B cell (primary cell): Measurements from ENCODE around the gene ZNF79. TPM values are rescaled to one million over a fixed set of nuclear protein-coding genes. Genes with fewer than 3 reads are reported as not detected.
A peak's percentile ranks its signal among the peaks of the same experiment; 100 is the strongest.

Source experiments
- ATAC-seq: fragments of 200-7000 bp; cut with Tn5 transposase; one replicate; pipeline ENCODE4 v1.10.0; 2021; ENCODE audit warnings: low read depth, mild to moderate bottlenecking, moderate number of reproducible peaks, moderate library complexity
- CTCF ChIA-PET: fragments of 350-600 bp; sonication (Branson Sonifier 250); formaldehyde crosslinking; loops from one replicate; lab custom pipeline; 2021; ENCODE audit warnings: antibody characterized with exemption, inconsistent platforms; lab: Charles Lee
- POLR2A ChIA-PET: fragments of 350-600 bp; sonication (Branson Sonifier 250); formaldehyde crosslinking; loops from one replicate; lab custom pipeline; 2021; ENCODE audit warnings: antibody characterized with exemption; lab: Charles Lee
- DNase-seq: peaks from one replicate; pipeline ENCODE4 v3.0.0; 2013
- H2AFZ ChIP-seq: 2 replicates; pipeline ENCODE4 v1.6.1; 2012; ENCODE audit warnings: mild to moderate bottlenecking, low read depth, low read length; ENCODE audit not compliant: insufficient read depth, poor library complexity, severe bottlenecking
- H3K27ac ChIP-seq, 2 donors: 1 replicate in 1 of 2; 2 replicates in 1 of 2; pipeline ENCODE4 v1.5.1; 2012 to 2013; ENCODE audit warnings: low read length in 2 of 2, mild to moderate bottlenecking in 2 of 2, moderate library complexity in 1 of 2
- H3K27me3 ChIP-seq, 4 experiments: fragments of 200-600 bp in 1 of 4; sonication (generic) in 1 of 4; replicated peaks in 1 of 4; 1 replicate in 2 of 4; 2 replicates in 2 of 4; pipeline versions ENCODE4 v1.6.1 to v1.7.0; 2013 to 2016; ENCODE audit warnings: low read length in 3 of 4, mild to moderate bottlenecking in 2 of 4, mixed read lengths in 1 of 4, moderate library complexity in 1 of 4; ENCODE audit not compliant: insufficient read depth in 4 of 4, control insufficient read depth in 3 of 4; ENCODE audit errors: control extremely low read depth in 1 of 4
- H3K36me3 ChIP-seq, 2 experiments: replicated peaks in 1 of 2; 1 replicate in 1 of 2; 2 replicates in 1 of 2; pipeline versions ENCODE4 v1.6.1 to v1.7.1; 2013; ENCODE audit warnings: low read length in 1 of 2; ENCODE audit not compliant: insufficient read depth in 2 of 2, control insufficient read depth in 1 of 2; ENCODE audit errors: control extremely low read depth in 1 of 2, extremely low read depth in 1 of 2
- H3K4me1 ChIP-seq, 2 donors: fragments of 200-600 bp in 1 of 2; sonication (generic) in 1 of 2; 1 replicate in 1 of 2; 2 replicates in 1 of 2; pipeline versions ENCODE4 v1.5.1 to v1.6.1; 2013 to 2017; ENCODE audit warnings: low read length in 2 of 2; ENCODE audit not compliant: control insufficient read depth in 2 of 2, insufficient read depth in 2 of 2
- H3K4me2 ChIP-seq: replicated peaks from 2 replicates; pipeline ENCODE3; 2012; ENCODE audit warnings: mild to moderate bottlenecking, low read depth, low read length; ENCODE audit not compliant: poor library complexity, severe bottlenecking
- H3K4me3 ChIP-seq, 5 experiments: fragments of 200-600 bp in 1 of 5; sonication (generic) in 1 of 5; 1 replicate in 3 of 5; 2 replicates in 2 of 5; pipeline versions ENCODE4 v1.5.1 to v1.7.0; 2011 to 2016; ENCODE audit warnings: low read length in 4 of 5, mild to moderate bottlenecking in 4 of 5, low read depth in 2 of 5, control low read depth in 1 of 5, moderate library complexity in 1 of 5; ENCODE audit not compliant: insufficient read depth in 1 of 5; ENCODE audit errors: control extremely low read depth in 1 of 5, extremely low read depth in 1 of 5
- H3K79me2 ChIP-seq: fragments of 200-600 bp; sonication (generic); one replicate; pipeline ENCODE4 v1.6.0; 2016; ENCODE audit warnings: low read length; ENCODE audit not compliant: control insufficient read depth, insufficient read depth
- H3K9ac ChIP-seq: fragments of 200-600 bp; sonication (generic); 2 replicates; pipeline ENCODE4 v1.6.1; 2017; ENCODE audit warnings: mild to moderate bottlenecking, low read length, moderate library complexity
- H3K9me3 ChIP-seq, 3 donors: one replicate each; pipeline versions ENCODE4 v1.6.1 to v1.7.1; 2013; ENCODE audit warnings: low read length in 2 of 3; ENCODE audit not compliant: control insufficient read depth in 2 of 3, insufficient read depth in 1 of 3; ENCODE audit errors: control extremely low read depth in 1 of 3
- H4K20me1 ChIP-seq: 2 replicates; pipeline ENCODE4 v1.6.0; 2012; ENCODE audit warnings: mild to moderate bottlenecking, low read length; ENCODE audit not compliant: insufficient read depth, control insufficient read depth, poor library complexity, severe bottlenecking
- H3K27ac Mint-ChIP-seq: one replicate; pipeline ENCODE4 v1.8.0; 2021; ENCODE audit warnings: mixed read lengths
- H3K27me3 Mint-ChIP-seq: one replicate; pipeline ENCODE4 v1.8.0; 2021; ENCODE audit warnings: mixed read lengths
- H3K4me1 Mint-ChIP-seq: one replicate; pipeline ENCODE4 v1.8.0; 2021; ENCODE audit warnings: mixed read lengths
- H3K4me3 Mint-ChIP-seq: one replicate; pipeline ENCODE4 v1.8.0; 2021; ENCODE audit warnings: mixed read lengths
- H3K9me3 Mint-ChIP-seq: one replicate; pipeline ENCODE4 v1.8.0; 2022; ENCODE audit warnings: mixed read lengths; ENCODE audit not compliant: insufficient read depth
- EZH2 ChIP-seq: IDR thresholded peaks from 2 replicates; pipeline ENCODE4 v1.6.1; 2012; ENCODE audit warnings: borderline replicate concordance, low read depth, mild to moderate bottlenecking, moderate library complexity, low read length; ENCODE audit not compliant: insufficient read depth, poor library complexity, severe bottlenecking
- WGBS: methylation state at CpG from one replicate; pipeline ENCODE4 v1.1.5; 2013; ENCODE audit warnings: missing lambda C conversion rate; ENCODE audit not compliant: insufficient coverage; 5-methylcytosine and 5-hydroxymethylcytosine counted together
- intact Hi-C: fragments of 100-400 bp; cut with micrococcal nuclease; formaldehyde crosslinking; loops from one replicate; pipeline ENCODE4 v1.10.0; 2022
- polyA plus RNA-seq: library from polyadenylated mRNA; depleted of rRNA; stranded (reverse); fragments of >200 nt; gene quantifications from 2 replicates; pipeline ENCODE4 v1.2.3, GENCODE V29; 2012
- total RNA-seq, 2 donors: library from RNA; stranded (reverse); fragments of 120-200 nt in 1 of 2; gene quantifications; 1 replicate in 1 of 2; 2 replicates in 1 of 2; pipeline versions ENCODE4 v1.2.3 to v1.2.4, GENCODE V29; 2013 to 2022
- TF ChIP-seq, protein P1 (sequence below): fragments of 200-600 bp; IDR thresholded peaks from one replicate; pipeline ENCODE4 v1.8.0; 2022; ENCODE audit warnings: antibody characterized with exemption, mild to moderate bottlenecking

The ZNF79 gene
- total and polyA plus RNA-seq, 2 donors (not counting 1 experiment from before 2014, with no cell fraction given): 4.8 to 16.1 TPM

DNA sequence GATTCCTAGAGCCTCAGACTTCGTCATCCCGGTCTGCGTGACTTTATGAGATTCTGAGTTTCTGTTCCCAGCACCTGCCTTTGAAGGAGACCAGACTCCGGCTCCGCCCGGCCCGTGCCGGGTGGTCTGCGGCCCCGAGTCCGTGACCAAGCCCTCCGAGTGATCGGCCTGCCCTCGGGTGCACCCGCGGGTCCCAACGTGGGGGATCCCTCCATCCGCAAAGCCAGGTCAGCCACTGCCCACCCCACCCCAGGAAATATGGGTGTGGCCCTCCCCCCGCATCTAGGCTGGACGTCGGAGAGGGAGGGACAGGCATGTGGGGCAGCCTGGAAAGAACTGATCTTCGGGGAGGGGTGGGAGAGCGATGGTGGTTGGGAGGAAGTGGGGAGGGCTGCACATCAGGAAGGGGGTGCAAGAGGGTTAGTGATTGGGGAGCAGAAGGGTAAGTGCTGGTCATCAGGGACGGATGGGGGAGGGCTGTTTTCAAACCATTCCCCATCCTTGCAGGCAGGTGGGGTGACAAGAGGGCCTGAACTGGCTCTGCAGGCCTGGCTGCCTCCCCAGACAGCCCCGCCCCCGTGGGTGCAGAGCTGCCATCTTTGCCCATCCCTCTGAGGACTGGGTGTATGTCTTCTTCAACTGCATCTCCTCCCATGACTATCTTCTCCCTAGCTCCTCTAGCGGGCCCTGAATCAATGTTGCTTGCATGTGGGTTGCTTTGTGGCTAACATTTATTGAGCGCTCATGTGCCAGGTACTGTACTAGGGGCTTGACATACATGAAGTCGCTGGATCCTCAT, 27.9 kb downstream of the ZNF79 start:
- peaks cover 21% of the 10 kb centered on the region for H3K79me2 ChIP-seq
- Mint-ChIP-seq H3K27ac (peak overlapping the region; percentile 98), H3K27me3 (no peaks in the 10 kb centered on the region), H3K4me3 (peak overlapping the region; percentile 97), H3K9me3 (no peaks in the 10 kb centered on the region), H3K4me1 (peaks cover 57% of the 10 kb centered on the region)
- TF ChIP-seq, protein P1, sequence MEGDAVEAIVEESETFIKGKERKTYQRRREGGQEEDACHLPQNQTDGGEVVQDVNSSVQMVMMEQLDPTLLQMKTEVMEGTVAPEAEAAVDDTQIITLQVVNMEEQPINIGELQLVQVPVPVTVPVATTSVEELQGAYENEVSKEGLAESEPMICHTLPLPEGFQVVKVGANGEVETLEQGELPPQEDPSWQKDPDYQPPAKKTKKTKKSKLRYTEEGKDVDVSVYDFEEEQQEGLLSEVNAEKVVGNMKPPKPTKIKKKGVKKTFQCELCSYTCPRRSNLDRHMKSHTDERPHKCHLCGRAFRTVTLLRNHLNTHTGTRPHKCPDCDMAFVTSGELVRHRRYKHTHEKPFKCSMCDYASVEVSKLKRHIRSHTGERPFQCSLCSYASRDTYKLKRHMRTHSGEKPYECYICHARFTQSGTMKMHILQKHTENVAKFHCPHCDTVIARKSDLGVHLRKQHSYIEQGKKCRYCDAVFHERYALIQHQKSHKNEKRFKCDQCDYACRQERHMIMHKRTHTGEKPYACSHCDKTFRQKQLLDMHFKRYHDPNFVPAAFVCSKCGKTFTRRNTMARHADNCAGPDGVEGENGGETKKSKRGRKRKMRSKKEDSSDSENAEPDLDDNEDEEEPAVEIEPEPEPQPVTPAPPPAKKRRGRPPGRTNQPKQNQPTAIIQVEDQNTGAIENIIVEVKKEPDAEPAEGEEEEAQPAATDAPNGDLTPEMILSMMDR: no peak
- no peak for TF ChIP-seq EZH2
- 9% methylated on average over 23 of the region's 29 CpGs for WGBS
- H3K9ac ChIP-seq: peak overlapping the region; percentile 80
- DNase-seq (peak; percentile 50), ATAC-seq (no peak)
- H3K27me3 ChIP-seq: no peaks in the 10 kb centered on the region
- peak overlapping the region; percentile 96 for H2AFZ ChIP-seq
- H3K4me3 ChIP-seq: peak overlapping the region; percentile 73 to 92 (median 82)
- H3K4me2 ChIP-seq: peak overlapping the region; percentile 95
- intact Hi-C loops: loop anchor here (1.0 to 10.0 kb wide), 8 partner anchors 28 to 823 kb away; partner anchors contain the start of genes GOLGA2, NAIF1, PTRH1 and SLC25A25
- H4K20me1 ChIP-seq: peaks cover 32% of the 10 kb centered on the region
- peaks cover 0 to 44% of the 10 kb centered on the region in 2 experiments for H3K36me3 ChIP-seq
- H3K27ac ChIP-seq: peak overlapping the region; percentile 84 to 85
- no peaks in the 10 kb centered on the region for H3K9me3 ChIP-seq
- CTCF ChIA-PET: interaction anchor here (1.5 to 1.6 kb wide), 2 partner anchors 55 to 237 kb away, joined by 4 to 5 read pairs; partner anchors contain the start of gene SLC2A8
- POLR2A ChIA-PET: interaction anchor here (0.7 to 2.8 kb wide), 7 partner anchors 28 to 333 kb away, joined by 3 to 21 read pairs (median 4); partner anchors contain the start of genes CDK9, SLC2A8 and ZNF79
- H3K4me1 ChIP-seq: peaks cover 28 to 47% of the 10 kb centered on the region in 2 donors

DNA sequence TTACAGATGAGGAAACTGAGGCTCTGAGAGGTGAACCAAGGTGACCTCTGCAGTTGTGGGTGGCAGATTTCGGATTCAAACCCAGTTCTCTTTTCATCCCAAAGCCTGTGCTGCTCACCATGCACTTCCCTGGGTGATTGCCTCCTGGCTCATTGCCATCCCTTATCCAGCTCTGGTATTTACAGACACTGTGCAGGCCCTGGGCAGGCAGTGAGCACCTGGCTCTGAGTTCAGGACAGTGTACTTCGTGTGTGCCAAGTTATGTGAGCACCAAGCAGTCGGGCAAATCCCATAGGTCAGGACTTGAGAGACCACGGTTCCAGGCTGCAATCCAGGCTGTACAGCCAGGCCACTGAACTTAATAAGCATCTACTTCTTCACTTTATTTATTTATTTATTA, 28.5 kb downstream of the ZNF79 start:
- no peak overlapping the region for H3K9ac ChIP-seq
- ChIA-PET CTCF (no interaction called here), POLR2A (no interaction called here)
- H3K27me3 ChIP-seq: no peaks in the 10 kb centered on the region
- Mint-ChIP-seq H3K27me3 (no peaks in the 10 kb centered on the region), H3K27ac (peak overlapping the region; percentile 59), H3K9me3 (no peaks in the 10 kb centered on the region), H3K4me1 (peaks cover 56% of the 10 kb centered on the region), H3K4me3 (peak overlapping the region; percentile 97)
- H4K20me1 ChIP-seq: peaks cover 30% of the 10 kb centered on the region
- peaks cover 21% of the 10 kb centered on the region for H3K79me2 ChIP-seq
- 100% methylated on average over 3 of the region's 4 CpGs for WGBS
- H3K4me3 ChIP-seq: no peak overlapping the region
- intact Hi-C loops: loop anchor here (5.0 to 10.0 kb wide), 3 partner anchors 265 to 822 kb away; partner anchors contain the start of genes GOLGA2, NAIF1, PTRH1 and SLC25A25
- TF ChIP-seq, protein P1: no peak
- TF ChIP-seq EZH2: no peak
- peaks cover 0 to 44% of the 10 kb centered on the region in 2 experiments for H3K36me3 ChIP-seq
- ATAC-seq (no peak), DNase-seq (no peak)
- H2AFZ ChIP-seq: no peak overlapping the region
- peak overlapping the region; percentile 95 for H3K4me2 ChIP-seq
- H3K27ac ChIP-seq: no peak overlapping the region
- peaks cover 28 to 47% of the 10 kb centered on the region in 2 donors for H3K4me1 ChIP-seq
- H3K9me3 ChIP-seq: no peaks in the 10 kb centered on the region
